GM06990 (cell line): ENCODE measurements around the gene COQ7.

ENCODE experiments used
- DNase-seq: peaks from one replicate; pipeline ENCODE4 v3.0.0-alpha.2; 2011; ENCODE audit not compliant: insufficient read length; ENCODE audit errors: extremely low read depth
- H3K27me3 ChIP-seq: replicated peaks from 2 replicates; pipeline ENCODE4 v1.6.0; 2011; ENCODE audit warnings: low read length; ENCODE audit not compliant: control insufficient read depth, insufficient read depth
- H3K36me3 ChIP-seq: 2 replicates; pipeline ENCODE4 v1.5.1; 2011; ENCODE audit warnings: low read length; ENCODE audit not compliant: control insufficient read depth, insufficient read depth
- H3K4me3 ChIP-seq: replicated peaks from 2 replicates; pipeline ENCODE4 v1.5.1; 2011; ENCODE audit warnings: low read depth, mild to moderate bottlenecking, control low read depth, low read length
- CTCF ChIP-seq: IDR thresholded peaks from 2 replicates; pipeline ENCODE4 v1.5.1; 2011; ENCODE audit warnings: low read length, control low read depth, mild to moderate bottlenecking, inconsistent platforms; ENCODE audit not compliant: insufficient read depth, poor library complexity, severe bottlenecking

Gene COQ7

GRCh38 chr16:19077879-19078278, 10.5 kb downstream of the COQ7 start:
- Histone ChIP-seq H3K4me3 (no peak overlapping the region), H3K27me3 (no peaks in the 10 kb centered on the region), H3K36me3 (peaks cover 3% of the 10 kb centered on the region)
- DNase-seq = no peak
- TF ChIP-seq CTCF = no peak

DNA sequence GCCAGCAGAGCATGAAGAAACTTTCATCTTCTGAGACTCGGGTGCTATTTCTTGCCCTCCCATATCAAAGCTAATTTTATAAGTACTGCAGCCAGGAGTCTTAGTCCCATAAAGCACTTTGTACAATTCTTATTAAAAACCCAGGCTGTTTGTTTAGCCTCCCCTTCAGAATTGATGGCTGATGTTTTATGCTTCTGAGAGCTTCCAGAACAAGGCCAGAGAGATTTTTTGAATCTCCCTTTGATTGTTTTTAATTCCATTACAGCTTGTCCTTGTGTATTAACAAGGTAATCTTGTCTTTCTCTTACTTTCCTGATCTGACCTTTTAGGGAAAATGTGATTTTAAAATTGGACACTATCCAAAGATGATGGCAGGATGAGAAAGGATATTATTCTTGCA, 16.3 kb downstream of the COQ7 start:
- H3K36me3 ChIP-seq = no peaks in the 10 kb centered on the region; the same call in 1 of the 2 replicates
- TF ChIP-seq CTCF = no peak
- no peaks in the 10 kb centered on the region for H3K27me3 ChIP-seq
- no peak overlapping the region for H3K4me3 ChIP-seq
- DNase-seq = no peak

GRCh38 chr16:19084139-19084538, 16.7 kb downstream of the COQ7 start:
- Histone ChIP-seq H3K36me3 (no peaks in the 10 kb centered on the region), H3K4me3 (no peak overlapping the region), H3K27me3 (no peaks in the 10 kb centered on the region)
- no peak for DNase-seq
- no peak for TF ChIP-seq CTCF

DNA sequence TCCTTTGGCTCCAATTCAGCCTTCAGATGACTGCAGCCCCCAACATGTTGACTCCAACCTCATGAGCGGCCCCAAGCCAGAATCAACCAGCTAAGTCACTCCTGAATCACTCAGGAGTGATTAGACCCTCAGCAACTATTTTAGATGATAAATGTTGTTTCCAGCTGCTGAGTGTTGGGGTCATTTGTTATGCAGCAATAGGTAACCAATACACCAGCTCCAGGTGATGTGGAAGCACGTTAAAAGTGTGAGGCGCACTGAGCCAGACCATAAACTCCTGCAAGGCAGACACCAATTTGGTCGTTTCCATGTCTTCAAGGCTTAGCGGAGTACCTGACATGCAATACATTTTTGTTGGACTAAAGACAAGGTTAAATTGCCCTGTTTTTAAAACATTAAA, 17.5 kb downstream of the COQ7 start:
- no peaks in the 10 kb centered on the region for H3K27me3 ChIP-seq
- TF ChIP-seq CTCF = no peak

DNA sequence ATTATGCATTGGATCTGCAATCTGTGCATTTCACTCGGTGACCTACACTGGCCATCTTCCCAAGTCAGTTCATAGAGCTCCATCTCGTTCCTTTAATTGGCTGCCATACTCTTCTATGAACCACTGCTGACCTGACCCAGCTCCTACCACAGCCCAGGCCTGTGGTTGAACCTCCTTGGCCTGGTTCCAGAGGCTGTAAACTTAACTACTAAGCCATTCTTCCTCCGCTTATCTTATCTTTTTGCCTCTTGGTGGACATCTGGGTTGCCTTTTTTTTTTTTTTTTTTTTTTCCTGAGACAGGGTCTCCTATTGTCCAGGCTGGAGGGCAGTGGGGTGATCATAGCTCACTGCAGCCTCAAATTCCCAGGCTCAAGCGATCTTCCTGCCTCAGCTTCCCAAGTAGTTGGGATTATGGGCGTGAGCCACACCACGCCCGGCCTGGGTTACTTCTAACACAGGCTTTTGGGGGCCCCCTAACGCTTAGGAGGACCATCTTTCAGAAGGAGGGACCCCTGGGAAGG, 18.3 kb downstream of the COQ7 start:
- no peak for DNase-seq
- TF ChIP-seq CTCF = no peak
- H3K36me3 ChIP-seq = no peaks in the 10 kb centered on the region
- H3K27me3 ChIP-seq = no peaks in the 10 kb centered on the region
- no peak overlapping the region for H3K4me3 ChIP-seq

More for the DNA sequence above, 17.5 kb downstream of the COQ7 start:
- DNase-seq = no peak
- H3K36me3 ChIP-seq = no peaks in the 10 kb centered on the region
- H3K4me3 ChIP-seq = no peak overlapping the region

- H3K4me3 ChIP-seq = peak overlapping the region; percentile 30; the same call in 1 of the 2 replicates
- H3K36me3 ChIP-seq = no peaks in the 10 kb centered on the region
- peak; percentile 95 for TF ChIP-seq CTCF
- no peaks in the 10 kb centered on the region for H3K27me3 ChIP-seq
- peak; percentile 88 for DNase-seq
Measured at GRCh38 chr16:19086322-19087199, 19.1 kb downstream of the COQ7 start.
